ENCODE measurements around the gene PPP1R16B.

DNA sequence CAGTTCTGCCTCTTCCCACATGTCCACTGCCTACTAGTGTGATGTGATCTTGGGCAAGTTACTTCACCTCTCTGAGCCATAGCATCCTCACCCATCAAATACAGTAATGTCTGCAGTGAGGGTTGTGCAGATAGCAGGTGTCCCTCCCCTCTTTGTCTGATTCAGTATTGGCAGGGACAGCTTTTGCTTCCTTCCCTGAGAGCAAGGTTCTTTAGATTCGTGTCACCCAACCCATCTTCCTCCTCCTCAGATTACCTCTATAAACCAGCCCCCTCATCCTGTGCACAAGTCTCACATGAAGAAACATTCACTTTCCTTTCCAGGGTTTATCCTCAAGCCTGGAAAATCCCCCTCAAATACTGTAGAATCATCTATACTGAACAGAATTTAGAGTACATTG lies 41.9 kb upstream of the PPP1R16B start:
- TF ChIP-seq, protein P1, sequence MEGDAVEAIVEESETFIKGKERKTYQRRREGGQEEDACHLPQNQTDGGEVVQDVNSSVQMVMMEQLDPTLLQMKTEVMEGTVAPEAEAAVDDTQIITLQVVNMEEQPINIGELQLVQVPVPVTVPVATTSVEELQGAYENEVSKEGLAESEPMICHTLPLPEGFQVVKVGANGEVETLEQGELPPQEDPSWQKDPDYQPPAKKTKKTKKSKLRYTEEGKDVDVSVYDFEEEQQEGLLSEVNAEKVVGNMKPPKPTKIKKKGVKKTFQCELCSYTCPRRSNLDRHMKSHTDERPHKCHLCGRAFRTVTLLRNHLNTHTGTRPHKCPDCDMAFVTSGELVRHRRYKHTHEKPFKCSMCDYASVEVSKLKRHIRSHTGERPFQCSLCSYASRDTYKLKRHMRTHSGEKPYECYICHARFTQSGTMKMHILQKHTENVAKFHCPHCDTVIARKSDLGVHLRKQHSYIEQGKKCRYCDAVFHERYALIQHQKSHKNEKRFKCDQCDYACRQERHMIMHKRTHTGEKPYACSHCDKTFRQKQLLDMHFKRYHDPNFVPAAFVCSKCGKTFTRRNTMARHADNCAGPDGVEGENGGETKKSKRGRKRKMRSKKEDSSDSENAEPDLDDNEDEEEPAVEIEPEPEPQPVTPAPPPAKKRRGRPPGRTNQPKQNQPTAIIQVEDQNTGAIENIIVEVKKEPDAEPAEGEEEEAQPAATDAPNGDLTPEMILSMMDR (IDR thresholded peaks at IDR 0.05), result no peak
- no peak for TF ChIP-seq POLR2A (IDR thresholded peaks at IDR 0.05)

Data from body of pancreas (tissue), 4 donors.